Keratinocyte (primary cell): ENCODE measurements around the gene ANTXR2. TPM values are rescaled to one million over a fixed set of nuclear protein-coding genes. Genes with fewer than 3 reads are reported as not detected.

ENCODE experiments used
- DNase-seq: peaks from one replicate; pipeline ENCODE4 v3.0.0-alpha.2; 2011; ENCODE audit warnings: low read depth, missing footprints, low spot score
- FAIRE-seq: peaks from 2 replicates; lab custom pipeline; 2011; peaks lifted over from hg19 to GRCh38; lab: Jason Lieb, UNC
- H2AFZ ChIP-seq: 2 replicates; pipeline ENCODE4 v1.6.0; 2012; ENCODE audit warnings: low read length, control low read depth, inconsistent platforms; ENCODE audit not compliant: control insufficient read depth
- H3K27ac ChIP-seq: 2 replicates; pipeline ENCODE4 v1.5.1; 2011; ENCODE audit warnings: low read length; ENCODE audit not compliant: control insufficient read depth, insufficient read depth
- H3K27me3 ChIP-seq: 3 replicates; pipeline ENCODE4 v1.6.0; 2011; ENCODE audit warnings: low read length; ENCODE audit not compliant: control insufficient read depth, insufficient read depth; ENCODE audit errors: extremely low read depth
- H3K36me3 ChIP-seq, 2 experiments: 2 replicates in 1 of 2; 3 replicates in 1 of 2; pipeline ENCODE4 v1.5.1; 2011; ENCODE audit warnings: low read length in 2 of 2, mild to moderate bottlenecking in 1 of 2; ENCODE audit not compliant: control insufficient read depth in 2 of 2, insufficient read depth in 2 of 2; ENCODE audit errors: extremely low read depth in 1 of 2
- H3K4me1 ChIP-seq: 3 replicates; pipeline ENCODE4 v1.5.1; 2011; ENCODE audit warnings: low read length; ENCODE audit not compliant: control insufficient read depth, insufficient read depth; ENCODE audit errors: extremely low read depth
- H3K4me2 ChIP-seq: 3 replicates; pipeline ENCODE4 v1.6.0; 2011; ENCODE audit warnings: low read depth, low read length; ENCODE audit not compliant: control insufficient read depth, insufficient read depth; ENCODE audit errors: extremely low read depth
- H3K4me3 ChIP-seq, 3 experiments: fragments of 200-600 bp in 1 of 3; sonication (generic) in 1 of 3; 2 replicates in 2 of 3; 3 replicates in 1 of 3; pipeline ENCODE4 v1.5.1; 2011 to 2016; ENCODE audit warnings: low read length in 3 of 3, mild to moderate bottlenecking in 3 of 3, control low read depth in 2 of 3, inconsistent platforms in 1 of 3, low read depth in 1 of 3, mixed read lengths in 1 of 3, mixed run types in 1 of 3, moderate library complexity in 1 of 3; ENCODE audit not compliant: control insufficient read depth in 2 of 3, insufficient read depth in 2 of 3; ENCODE audit errors: extremely low read depth in 1 of 3
- H3K79me2 ChIP-seq: 2 replicates; pipeline ENCODE4 v1.6.0; 2012; ENCODE audit warnings: low read length; ENCODE audit not compliant: control insufficient read depth, insufficient read depth
- H3K9ac ChIP-seq: 3 replicates; pipeline ENCODE4 v1.6.0; 2011; ENCODE audit warnings: low read length; ENCODE audit not compliant: control insufficient read depth, insufficient read depth; ENCODE audit errors: extremely low read depth
- H3K9me1 ChIP-seq: 3 replicates; pipeline ENCODE4 v1.6.0; 2011; ENCODE audit warnings: low read length; ENCODE audit not compliant: control insufficient read depth, insufficient read depth; ENCODE audit errors: extremely low read depth
- H3K9me3 ChIP-seq: 2 replicates; pipeline ENCODE4 v1.5.1; 2012; ENCODE audit warnings: low read depth, low read length; ENCODE audit not compliant: control insufficient read depth
- H4K20me1 ChIP-seq: 3 replicates; pipeline ENCODE4 v1.6.0; 2011; ENCODE audit warnings: low read length; ENCODE audit not compliant: control insufficient read depth, insufficient read depth; ENCODE audit errors: extremely low read depth
- EZH2 ChIP-seq: IDR thresholded peaks from one replicate; pipeline ENCODE4 v1.6.1; 2012; ENCODE audit warnings: inconsistent platforms, mild to moderate bottlenecking, low read length, moderate library complexity
- dilution Hi-C: fragments of 300-500 bp; cut with MboI; formaldehyde crosslinking; loops from one replicate; pipeline ENCODE4 v1.7.0; 2020; ENCODE audit warnings: low sequenced_read_pairs; ENCODE audit not compliant: extremely low pct_ligation_motif_present
- polyA plus RNA-seq, 5 experiments: library from polyadenylated mRNA; depleted of rRNA in 3 of 5; stranded (reverse) in 3 of 5; stranded (forward) in 1 of 5; unstranded in 1 of 5; fragments of >200 nt; gene quantifications; 1 replicate in 1 of 5; 2 replicates in 3 of 5; 3 replicates in 1 of 5; pipeline versions ENCODE4 v1.2.1 to v1.2.3, GENCODE V29; 2011 to 2012; ENCODE audit warnings: missing spikeins in 2 of 5, low read depth in 1 of 5, low replicate concordance in 1 of 5
- TF ChIP-seq, protein P1 (sequence below), 3 experiments: IDR thresholded peaks in 1 of 3; conservative IDR thresholded peaks in 1 of 3; optimal IDR thresholded peaks in 1 of 3; 2 replicates in 2 of 3; 3 replicates in 1 of 3; pipeline versions ENCODE3 to v1.5.1; 2011; ENCODE audit warnings: low read length in 3 of 3, mild to moderate bottlenecking in 3 of 3, moderate library complexity in 2 of 3, control low read depth in 1 of 3, inconsistent platforms in 1 of 3; ENCODE audit not compliant: insufficient read depth in 2 of 3; ENCODE audit errors: extremely low read depth in 1 of 3

Gene ANTXR2
- polyA plus RNA-seq, 1 donor (not counting 4 experiments of a cell fraction or from before 2014, with no cell fraction given), result 89.1 TPM

GRCh38 chr4:80060804-80061203 lies 12.2 kb downstream of the ANTXR2 start:
- no peak overlapping the region for H3K4me2 ChIP-seq
- no peak overlapping the region for H3K9ac ChIP-seq
- no peaks in the 10 kb centered on the region for H3K9me3 ChIP-seq
- dilution Hi-C loops, result no loop called here
- peaks cover 19 to 27% of the 10 kb centered on the region in 2 experiments for H3K36me3 ChIP-seq
- H3K4me1 ChIP-seq, result peaks cover 4% of the 10 kb centered on the region
- no peaks in the 10 kb centered on the region for H3K27me3 ChIP-seq
- H3K9me1 ChIP-seq, result peaks cover 3% of the 10 kb centered on the region
- no peak overlapping the region for H2AFZ ChIP-seq
- H3K27ac ChIP-seq, result no peak overlapping the region
- H3K79me2 ChIP-seq, result peaks cover 64% of the 10 kb centered on the region
- no peak for DNase-seq
- no peak for TF ChIP-seq EZH2
- TF ChIP-seq, protein P1, sequence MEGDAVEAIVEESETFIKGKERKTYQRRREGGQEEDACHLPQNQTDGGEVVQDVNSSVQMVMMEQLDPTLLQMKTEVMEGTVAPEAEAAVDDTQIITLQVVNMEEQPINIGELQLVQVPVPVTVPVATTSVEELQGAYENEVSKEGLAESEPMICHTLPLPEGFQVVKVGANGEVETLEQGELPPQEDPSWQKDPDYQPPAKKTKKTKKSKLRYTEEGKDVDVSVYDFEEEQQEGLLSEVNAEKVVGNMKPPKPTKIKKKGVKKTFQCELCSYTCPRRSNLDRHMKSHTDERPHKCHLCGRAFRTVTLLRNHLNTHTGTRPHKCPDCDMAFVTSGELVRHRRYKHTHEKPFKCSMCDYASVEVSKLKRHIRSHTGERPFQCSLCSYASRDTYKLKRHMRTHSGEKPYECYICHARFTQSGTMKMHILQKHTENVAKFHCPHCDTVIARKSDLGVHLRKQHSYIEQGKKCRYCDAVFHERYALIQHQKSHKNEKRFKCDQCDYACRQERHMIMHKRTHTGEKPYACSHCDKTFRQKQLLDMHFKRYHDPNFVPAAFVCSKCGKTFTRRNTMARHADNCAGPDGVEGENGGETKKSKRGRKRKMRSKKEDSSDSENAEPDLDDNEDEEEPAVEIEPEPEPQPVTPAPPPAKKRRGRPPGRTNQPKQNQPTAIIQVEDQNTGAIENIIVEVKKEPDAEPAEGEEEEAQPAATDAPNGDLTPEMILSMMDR (optimal IDR thresholded peaks at IDR 0.05 in 1 of 3, IDR thresholded peaks at IDR 0.05 in 1 of 3, conservative IDR thresholded peaks at IDR 0.05 in 1 of 3; ENCODE audit: extremely low read depth in 1 of 3, insufficient read depth in 2 of 3, low read length in 3 of 3), result no peak
- FAIRE-seq, result no peak
- peaks cover 2% of the 10 kb centered on the region for H4K20me1 ChIP-seq
- H3K4me3 ChIP-seq, result no peak overlapping the region

DNA sequence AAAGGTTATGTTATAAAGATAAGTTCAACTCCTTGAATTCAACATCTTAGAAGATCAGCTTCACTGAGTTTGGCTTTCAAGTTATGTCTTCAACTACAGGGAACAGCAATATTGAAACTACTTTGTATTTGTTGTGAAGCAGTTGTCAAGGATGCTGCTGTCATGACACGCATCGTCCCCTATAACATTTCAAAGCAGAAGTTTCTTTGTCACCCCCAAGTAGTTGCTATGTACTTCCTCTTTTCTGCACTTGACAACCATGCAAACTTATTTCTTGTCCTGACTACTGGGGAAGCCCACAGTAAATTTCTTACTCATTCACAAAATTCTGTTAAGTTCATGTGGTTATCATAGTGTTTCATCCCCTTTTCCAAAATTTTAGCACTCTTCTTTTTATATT lies 14.3 kb downstream of the ANTXR2 start:
- H3K4me3 ChIP-seq, result no peak overlapping the region
- no peaks in the 10 kb centered on the region for H3K9me1 ChIP-seq
- H2AFZ ChIP-seq, result no peak overlapping the region
- dilution Hi-C loops, result no loop called here
- no peak overlapping the region for H3K27ac ChIP-seq
- peaks cover 16 to 22% of the 10 kb centered on the region in 2 experiments for H3K36me3 ChIP-seq
- H4K20me1 ChIP-seq, result no peaks in the 10 kb centered on the region
- H3K9me3 ChIP-seq, result no peaks in the 10 kb centered on the region
- no peak overlapping the region for H3K9ac ChIP-seq
- DNase-seq, result no peak
- FAIRE-seq, result no peak
- no peak overlapping the region for H3K4me2 ChIP-seq
- H3K79me2 ChIP-seq, result peaks cover 56% of the 10 kb centered on the region
- no peaks in the 10 kb centered on the region for H3K27me3 ChIP-seq
- no peak for TF ChIP-seq EZH2
- TF ChIP-seq, protein P1 (optimal IDR thresholded peaks at IDR 0.05 in 1 of 3, IDR thresholded peaks at IDR 0.05 in 1 of 3, conservative IDR thresholded peaks at IDR 0.05 in 1 of 3; ENCODE audit: extremely low read depth in 1 of 3, insufficient read depth in 2 of 3, low read length in 3 of 3), result no peak
- H3K4me1 ChIP-seq, result no peaks in the 10 kb centered on the region
